Neural progenitor cell (in vitro differentiated cells): Measurements from ENCODE around the gene SLC6A9.

Experiments
- EZH2phosphoT487 ChIP-seq: fragments of 200-600 bp; sonication (generic); IDR thresholded peaks from 2 replicates; pipeline ENCODE4 v1.6.1; 2017; ENCODE audit warnings: antibody characterized with exemption
- TF ChIP-seq, protein P1 (sequence below): fragments of 200-600 bp; sonication (generic); IDR thresholded peaks from 2 replicates; pipeline ENCODE4 v1.5.1; 2017; ENCODE audit warnings: antibody characterized with exemption, mild to moderate bottlenecking

DNA sequence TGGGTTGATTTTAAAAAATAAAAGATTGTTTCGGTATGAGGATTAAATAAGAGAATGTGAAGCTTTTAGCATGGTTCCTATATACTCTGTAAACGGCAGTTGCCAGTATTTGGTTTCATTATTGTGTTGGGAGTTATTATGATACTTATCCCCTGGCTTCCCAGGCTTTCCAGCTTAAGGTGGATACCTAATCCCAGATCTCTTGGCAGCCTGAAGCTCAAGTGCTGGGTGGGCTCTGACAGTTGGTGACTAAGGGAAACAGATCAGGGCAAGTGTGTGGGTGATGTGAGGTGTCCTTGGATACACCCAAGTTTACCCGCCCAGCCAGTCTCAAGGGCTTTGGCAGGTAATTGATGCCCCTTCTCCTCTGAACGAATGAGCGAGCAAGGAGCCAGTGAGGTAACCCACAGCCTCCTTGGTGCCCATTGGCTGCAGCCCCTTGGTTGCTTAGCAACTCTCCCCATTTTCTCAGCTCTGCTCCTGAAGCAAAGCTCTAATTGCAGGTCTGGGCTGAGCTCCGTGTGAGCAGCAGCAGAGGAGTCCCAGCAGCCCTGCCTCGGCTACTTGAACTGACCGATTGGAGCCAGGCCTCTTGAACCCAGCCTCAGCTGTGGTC lies 78.4 kb downstream of the SLC6A9 start:
- TF ChIP-seq, protein P1, sequence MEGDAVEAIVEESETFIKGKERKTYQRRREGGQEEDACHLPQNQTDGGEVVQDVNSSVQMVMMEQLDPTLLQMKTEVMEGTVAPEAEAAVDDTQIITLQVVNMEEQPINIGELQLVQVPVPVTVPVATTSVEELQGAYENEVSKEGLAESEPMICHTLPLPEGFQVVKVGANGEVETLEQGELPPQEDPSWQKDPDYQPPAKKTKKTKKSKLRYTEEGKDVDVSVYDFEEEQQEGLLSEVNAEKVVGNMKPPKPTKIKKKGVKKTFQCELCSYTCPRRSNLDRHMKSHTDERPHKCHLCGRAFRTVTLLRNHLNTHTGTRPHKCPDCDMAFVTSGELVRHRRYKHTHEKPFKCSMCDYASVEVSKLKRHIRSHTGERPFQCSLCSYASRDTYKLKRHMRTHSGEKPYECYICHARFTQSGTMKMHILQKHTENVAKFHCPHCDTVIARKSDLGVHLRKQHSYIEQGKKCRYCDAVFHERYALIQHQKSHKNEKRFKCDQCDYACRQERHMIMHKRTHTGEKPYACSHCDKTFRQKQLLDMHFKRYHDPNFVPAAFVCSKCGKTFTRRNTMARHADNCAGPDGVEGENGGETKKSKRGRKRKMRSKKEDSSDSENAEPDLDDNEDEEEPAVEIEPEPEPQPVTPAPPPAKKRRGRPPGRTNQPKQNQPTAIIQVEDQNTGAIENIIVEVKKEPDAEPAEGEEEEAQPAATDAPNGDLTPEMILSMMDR = no peak
- no peak for TF ChIP-seq EZH2phosphoT487
